HEK293 (cell line): ENCODE data around the gene KRTAP4-9.

Experiments
- CTCF ChIA-PET: fragments of 350-600 bp; formaldehyde crosslinking; extraction: SDS; loops from one replicate; lab custom pipeline; 2021; ENCODE audit warnings: antibody characterized with exemption; lab: Yijun Ruan, JAX
- POLR2A ChIA-PET: fragments of 300-600 bp; formaldehyde crosslinking; extraction: SDS; loops from one replicate; lab custom pipeline; 2020; ENCODE audit warnings: antibody characterized with exemption, inconsistent platforms; lab: Yijun Ruan, JAX
- H3K27ac ChIP-seq: fragments of 200-500 bp; sonication (Bioruptor generic); 2 replicates; pipeline ENCODE4 v1.5.1; 2014; ENCODE audit warnings: low read depth, low read length, control low read depth, inconsistent platforms; ENCODE audit errors: extremely low read depth
- H3K36me3 ChIP-seq, 2 experiments: fragments of 200-500 bp in 1 of 2; sonication (Bioruptor generic) in 1 of 2; 1 replicate in 1 of 2; 2 replicates in 1 of 2; pipeline ENCODE4 v1.5.1; 2014 to 2017; ENCODE audit warnings: inconsistent platforms in 2 of 2, low read length in 2 of 2; ENCODE audit not compliant: control insufficient read depth in 2 of 2, insufficient read depth in 1 of 2
- H3K4me1 ChIP-seq: fragments of 200-500 bp; sonication (Bioruptor generic); 2 replicates; pipeline ENCODE4 v1.5.1; 2014; ENCODE audit warnings: mild to moderate bottlenecking, low read length, inconsistent platforms; ENCODE audit not compliant: control insufficient read depth, insufficient read depth
- H3K4me3 ChIP-seq: 2 replicates; pipeline ENCODE4 v1.5.1; 2011; ENCODE audit warnings: low read depth, mild to moderate bottlenecking, control low read depth, low read length, moderate library complexity
- H3K9me3 ChIP-seq: fragments of 200-500 bp; sonication (Bioruptor generic); 2 replicates; pipeline ENCODE4 v1.5.1; 2014; ENCODE audit warnings: low read depth, low read length, inconsistent platforms; ENCODE audit not compliant: control insufficient read depth, insufficient read depth
- OSR2 ChIP-seq: fragments of 450-650 bp; formaldehyde crosslinking; IDR thresholded peaks from 2 replicates; pipeline ENCODE4 v1.5.1; 2016; ENCODE audit warnings: missing biosample characterization, missing genetic modification characterization
- SCRT1 ChIP-seq: fragments of 450-650 bp; formaldehyde crosslinking; IDR thresholded peaks from 2 replicates; pipeline ENCODE4 v1.5.1; 2016; ENCODE audit warnings: missing biosample characterization, missing genetic modification characterization, borderline replicate concordance
- ZBTB17 ChIP-seq: fragments of 450-650 bp; formaldehyde crosslinking; IDR thresholded peaks from 2 replicates; pipeline ENCODE4 v1.5.1; 2016; ENCODE audit warnings: missing biosample characterization, missing genetic modification characterization
- ZNF10 ChIP-seq: fragments of 450-650 bp; formaldehyde crosslinking; IDR thresholded peaks from 2 replicates; pipeline ENCODE4 v1.5.1; 2017; ENCODE audit warnings: missing biosample characterization, missing genetic modification characterization
- ZNF146 ChIP-seq: fragments of 450-650 bp; formaldehyde crosslinking; IDR thresholded peaks from 2 replicates; pipeline ENCODE4 v1.5.1; 2016; ENCODE audit warnings: missing biosample characterization, missing genetic modification characterization
- ZNF174 ChIP-seq: fragments of 450-650 bp; formaldehyde crosslinking; IDR thresholded peaks from 2 replicates; pipeline ENCODE4 v1.5.0; 2017; ENCODE audit warnings: missing biosample characterization, mild to moderate bottlenecking, missing genetic modification characterization
- ZNF214 ChIP-seq: fragments of 450-650 bp; formaldehyde crosslinking; IDR thresholded peaks from 2 replicates; pipeline ENCODE4 v1.5.1; 2017; ENCODE audit warnings: missing biosample characterization, mild to moderate bottlenecking, missing genetic modification characterization, borderline replicate concordance
- ZNF223 ChIP-seq: fragments of 450-650 bp; formaldehyde crosslinking; IDR thresholded peaks from 2 replicates; pipeline ENCODE4 v1.5.1; 2016; ENCODE audit warnings: missing biosample characterization, missing genetic modification characterization
- ZNF529 ChIP-seq: fragments of 450-650 bp; formaldehyde crosslinking; IDR thresholded peaks from 2 replicates; pipeline ENCODE4 v1.5.1; 2017; ENCODE audit warnings: missing genetic modification characterization, missing biosample characterization; ENCODE audit not compliant: insufficient replicate concordance
- ZNF548 ChIP-seq: fragments of 450-650 bp; formaldehyde crosslinking; IDR thresholded peaks from 2 replicates; pipeline ENCODE4 v1.5.1; 2016; ENCODE audit warnings: missing biosample characterization, missing genetic modification characterization
- ZNF629 ChIP-seq: fragments of 450-650 bp; formaldehyde crosslinking; IDR thresholded peaks from 2 replicates; pipeline ENCODE4 v1.5.1; 2017; ENCODE audit warnings: missing biosample characterization, missing genetic modification characterization
- ZXDB ChIP-seq: fragments of 450-650 bp; formaldehyde crosslinking; IDR thresholded peaks from 2 replicates; pipeline ENCODE4 v1.5.1; 2016; ENCODE audit warnings: missing biosample characterization, missing genetic modification characterization
- TF ChIP-seq, protein P1 (sequence below): fragments of 450-650 bp; IDR thresholded peaks from 2 replicates; pipeline ENCODE4 v1.5.1; 2018; ENCODE audit warnings: missing biosample characterization, missing genetic modification characterization
- TF ChIP-seq, protein P2 (sequence below): IDR thresholded peaks from 2 replicates; pipeline ENCODE4 v1.6.1; 2011; ENCODE audit warnings: mild to moderate bottlenecking, low read depth, low read length, borderline replicate concordance
- TF ChIP-seq, protein P3 (sequence below): fragments of 450-650 bp; formaldehyde crosslinking; optimal IDR thresholded peaks from 2 replicates; pipeline ENCODE3; 2016; ENCODE audit warnings: missing biosample characterization, mild to moderate bottlenecking, missing genetic modification characterization
- TF ChIP-seq, protein P4 (sequence below): fragments of 450-650 bp; formaldehyde crosslinking; IDR thresholded peaks from 2 replicates; pipeline ENCODE4 v1.5.1; 2017; ENCODE audit warnings: missing biosample characterization, mild to moderate bottlenecking, missing genetic modification characterization, moderate library complexity
- TF ChIP-seq, protein P5 (sequence below): fragments of 450-650 bp; formaldehyde crosslinking; IDR thresholded peaks from 2 replicates; pipeline ENCODE4 v1.5.1; 2016; ENCODE audit warnings: missing biosample characterization, missing genetic modification characterization
- TF ChIP-seq, protein P6 (sequence below): fragments of 450-650 bp; formaldehyde crosslinking; IDR thresholded peaks from 2 replicates; pipeline ENCODE4 v1.5.1; 2017; ENCODE audit warnings: missing biosample characterization, missing genetic modification characterization

The KRTAP4-9 gene

DNA sequence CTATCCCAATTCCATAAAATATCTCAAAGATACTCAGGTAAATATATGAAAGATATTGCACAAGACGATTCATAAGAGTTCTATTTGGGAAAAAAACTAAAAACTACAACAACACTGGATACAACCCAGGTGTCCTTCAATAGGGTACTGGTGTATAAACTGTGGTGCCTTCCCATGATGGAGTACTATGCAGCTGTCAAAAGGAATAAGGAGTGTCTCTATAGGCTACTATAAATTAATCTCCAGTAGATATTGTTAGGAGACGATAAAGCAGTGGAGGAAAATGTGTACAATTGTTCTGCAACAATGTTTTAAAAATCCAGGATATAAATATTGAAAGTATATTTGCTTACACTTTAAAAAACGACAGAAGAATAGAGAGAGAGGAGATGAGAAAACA is 21.2 kb downstream of the KRTAP4-9 start:
- TF ChIP-seq ZNF146 (peak; percentile 56), SCRT1 (tag by site-specific recombination) (no peak)
- H3K4me1 ChIP-seq = no peaks in the 10 kb centered on the region
- ChIA-PET CTCF (interaction anchor here (0.6 kb wide), 1 partner anchor 164 kb away, joined by 4 read pairs; no protein-coding TSS in a partner anchor), POLR2A (no interaction called here)
- no peaks in the 10 kb centered on the region for H3K36me3 ChIP-seq
- no peak overlapping the region for H3K27ac ChIP-seq
- H3K4me3 ChIP-seq = no peak overlapping the region
- H3K9me3 ChIP-seq = no peaks in the 10 kb centered on the region; the same call in 1 of the 2 replicates

DNA sequence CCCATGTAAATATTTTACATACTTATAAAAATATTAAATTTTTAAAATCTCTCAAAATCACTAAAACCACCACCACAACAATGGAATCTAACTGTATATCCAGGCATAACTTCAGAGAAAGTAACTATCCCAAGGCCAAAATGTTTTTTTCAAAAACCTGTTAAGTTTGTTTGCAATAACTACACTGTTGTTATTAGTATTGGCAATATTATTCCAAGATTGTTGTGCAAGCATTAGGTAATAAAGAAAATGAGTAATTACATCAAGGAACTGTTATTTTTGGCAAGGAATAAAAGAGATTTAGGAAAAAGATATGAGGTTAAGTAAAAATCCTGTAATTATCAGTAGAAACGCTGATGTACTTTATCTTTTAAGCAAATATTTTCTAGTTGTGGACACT is 22.2 kb downstream of the KRTAP4-9 start:
- Histone ChIP-seq H3K36me3 (no peaks in the 10 kb centered on the region), H3K9me3 (no peaks in the 10 kb centered on the region; the same call in 1 of the 2 replicates), H3K27ac (no peak overlapping the region), H3K4me3 (no peak overlapping the region), H3K4me1 (no peaks in the 10 kb centered on the region)
- ChIA-PET CTCF (interaction anchor here (0.7 kb wide), 1 partner anchor 332 kb away, joined by 3 read pairs; no protein-coding TSS in a partner anchor), POLR2A (no interaction called here)
- no peak for TF ChIP-seq OSR2
- no peak for TF ChIP-seq ZXDB (tag by site-specific recombination)
- TF ChIP-seq ZNF223 (tag by site-specific recombination) = no peak
- TF ChIP-seq, protein P1, sequence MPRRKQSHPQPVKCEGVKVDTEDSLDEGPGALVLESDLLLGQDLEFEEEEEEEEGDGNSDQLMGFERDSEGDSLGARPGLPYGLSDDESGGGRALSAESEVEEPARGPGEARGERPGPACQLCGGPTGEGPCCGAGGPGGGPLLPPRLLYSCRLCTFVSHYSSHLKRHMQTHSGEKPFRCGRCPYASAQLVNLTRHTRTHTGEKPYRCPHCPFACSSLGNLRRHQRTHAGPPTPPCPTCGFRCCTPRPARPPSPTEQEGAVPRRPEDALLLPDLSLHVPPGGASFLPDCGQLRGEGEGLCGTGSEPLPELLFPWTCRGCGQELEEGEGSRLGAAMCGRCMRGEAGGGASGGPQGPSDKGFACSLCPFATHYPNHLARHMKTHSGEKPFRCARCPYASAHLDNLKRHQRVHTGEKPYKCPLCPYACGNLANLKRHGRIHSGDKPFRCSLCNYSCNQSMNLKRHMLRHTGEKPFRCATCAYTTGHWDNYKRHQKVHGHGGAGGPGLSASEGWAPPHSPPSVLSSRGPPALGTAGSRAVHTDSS (tag by site-specific recombination) = no peak
- no peak for TF ChIP-seq ZNF10 (tag by site-specific recombination)
- no peak for TF ChIP-seq ZNF629 (tag by site-specific recombination)
- TF ChIP-seq, protein P2, sequence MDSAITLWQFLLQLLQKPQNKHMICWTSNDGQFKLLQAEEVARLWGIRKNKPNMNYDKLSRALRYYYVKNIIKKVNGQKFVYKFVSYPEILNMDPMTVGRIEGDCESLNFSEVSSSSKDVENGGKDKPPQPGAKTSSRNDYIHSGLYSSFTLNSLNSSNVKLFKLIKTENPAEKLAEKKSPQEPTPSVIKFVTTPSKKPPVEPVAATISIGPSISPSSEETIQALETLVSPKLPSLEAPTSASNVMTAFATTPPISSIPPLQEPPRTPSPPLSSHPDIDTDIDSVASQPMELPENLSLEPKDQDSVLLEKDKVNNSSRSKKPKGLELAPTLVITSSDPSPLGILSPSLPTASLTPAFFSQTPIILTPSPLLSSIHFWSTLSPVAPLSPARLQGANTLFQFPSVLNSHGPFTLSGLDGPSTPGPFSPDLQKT = no peak
- TF ChIP-seq, protein P3, sequence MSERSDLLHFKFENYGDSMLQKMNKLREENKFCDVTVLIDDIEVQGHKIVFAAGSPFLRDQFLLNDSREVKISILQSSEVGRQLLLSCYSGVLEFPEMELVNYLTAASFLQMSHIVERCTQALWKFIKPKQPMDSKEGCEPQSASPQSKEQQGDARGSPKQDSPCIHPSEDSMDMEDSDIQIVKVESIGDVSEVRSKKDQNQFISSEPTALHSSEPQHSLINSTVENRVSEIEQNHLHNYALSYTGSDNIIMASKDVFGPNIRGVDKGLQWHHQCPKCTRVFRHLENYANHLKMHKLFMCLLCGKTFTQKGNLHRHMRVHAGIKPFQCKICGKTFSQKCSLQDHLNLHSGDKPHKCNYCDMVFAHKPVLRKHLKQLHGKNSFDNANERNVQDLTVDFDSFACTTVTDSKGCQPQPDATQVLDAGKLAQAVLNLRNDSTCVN (tag by site-specific recombination) = no peak
- TF ChIP-seq, protein P4, sequence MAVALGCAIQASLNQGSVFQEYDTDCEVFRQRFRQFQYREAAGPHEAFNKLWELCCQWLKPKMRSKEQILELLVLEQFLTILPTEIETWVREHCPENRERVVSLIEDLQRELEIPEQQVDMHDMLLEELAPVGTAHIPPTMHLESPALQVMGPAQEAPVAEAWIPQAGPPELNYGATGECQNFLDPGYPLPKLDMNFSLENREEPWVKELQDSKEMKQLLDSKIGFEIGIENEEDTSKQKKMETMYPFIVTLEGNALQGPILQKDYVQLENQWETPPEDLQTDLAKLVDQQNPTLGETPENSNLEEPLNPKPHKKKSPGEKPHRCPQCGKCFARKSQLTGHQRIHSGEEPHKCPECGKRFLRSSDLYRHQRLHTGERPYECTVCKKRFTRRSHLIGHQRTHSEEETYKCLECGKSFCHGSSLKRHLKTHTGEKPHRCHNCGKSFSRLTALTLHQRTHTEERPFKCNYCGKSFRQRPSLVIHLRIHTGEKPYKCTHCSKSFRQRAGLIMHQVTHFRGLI (tag by site-specific recombination) = no peak
- no peak for TF ChIP-seq ZNF529 (tag by site-specific recombination)
- TF ChIP-seq ZNF174 (tag by site-specific recombination) = no peak
- TF ChIP-seq ZBTB17 (tag by site-specific recombination) = no peak
- no peak for TF ChIP-seq ZNF214 (tag by site-specific recombination)
- TF ChIP-seq, protein P5, sequence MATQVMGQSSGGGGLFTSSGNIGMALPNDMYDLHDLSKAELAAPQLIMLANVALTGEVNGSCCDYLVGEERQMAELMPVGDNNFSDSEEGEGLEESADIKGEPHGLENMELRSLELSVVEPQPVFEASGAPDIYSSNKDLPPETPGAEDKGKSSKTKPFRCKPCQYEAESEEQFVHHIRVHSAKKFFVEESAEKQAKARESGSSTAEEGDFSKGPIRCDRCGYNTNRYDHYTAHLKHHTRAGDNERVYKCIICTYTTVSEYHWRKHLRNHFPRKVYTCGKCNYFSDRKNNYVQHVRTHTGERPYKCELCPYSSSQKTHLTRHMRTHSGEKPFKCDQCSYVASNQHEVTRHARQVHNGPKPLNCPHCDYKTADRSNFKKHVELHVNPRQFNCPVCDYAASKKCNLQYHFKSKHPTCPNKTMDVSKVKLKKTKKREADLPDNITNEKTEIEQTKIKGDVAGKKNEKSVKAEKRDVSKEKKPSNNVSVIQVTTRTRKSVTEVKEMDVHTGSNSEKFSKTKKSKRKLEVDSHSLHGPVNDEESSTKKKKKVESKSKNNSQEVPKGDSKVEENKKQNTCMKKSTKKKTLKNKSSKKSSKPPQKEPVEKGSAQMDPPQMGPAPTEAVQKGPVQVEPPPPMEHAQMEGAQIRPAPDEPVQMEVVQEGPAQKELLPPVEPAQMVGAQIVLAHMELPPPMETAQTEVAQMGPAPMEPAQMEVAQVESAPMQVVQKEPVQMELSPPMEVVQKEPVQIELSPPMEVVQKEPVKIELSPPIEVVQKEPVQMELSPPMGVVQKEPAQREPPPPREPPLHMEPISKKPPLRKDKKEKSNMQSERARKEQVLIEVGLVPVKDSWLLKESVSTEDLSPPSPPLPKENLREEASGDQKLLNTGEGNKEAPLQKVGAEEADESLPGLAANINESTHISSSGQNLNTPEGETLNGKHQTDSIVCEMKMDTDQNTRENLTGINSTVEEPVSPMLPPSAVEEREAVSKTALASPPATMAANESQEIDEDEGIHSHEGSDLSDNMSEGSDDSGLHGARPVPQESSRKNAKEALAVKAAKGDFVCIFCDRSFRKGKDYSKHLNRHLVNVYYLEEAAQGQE = no peak
- TF ChIP-seq, protein P6, sequence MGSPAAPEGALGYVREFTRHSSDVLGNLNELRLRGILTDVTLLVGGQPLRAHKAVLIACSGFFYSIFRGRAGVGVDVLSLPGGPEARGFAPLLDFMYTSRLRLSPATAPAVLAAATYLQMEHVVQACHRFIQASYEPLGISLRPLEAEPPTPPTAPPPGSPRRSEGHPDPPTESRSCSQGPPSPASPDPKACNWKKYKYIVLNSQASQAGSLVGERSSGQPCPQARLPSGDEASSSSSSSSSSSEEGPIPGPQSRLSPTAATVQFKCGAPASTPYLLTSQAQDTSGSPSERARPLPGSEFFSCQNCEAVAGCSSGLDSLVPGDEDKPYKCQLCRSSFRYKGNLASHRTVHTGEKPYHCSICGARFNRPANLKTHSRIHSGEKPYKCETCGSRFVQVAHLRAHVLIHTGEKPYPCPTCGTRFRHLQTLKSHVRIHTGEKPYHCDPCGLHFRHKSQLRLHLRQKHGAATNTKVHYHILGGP = no peak
- TF ChIP-seq ZNF548 (tag by site-specific recombination) = no peak
